Measurements from ENCODE around the gene C19orf73. TPM values are rescaled to one million over a fixed set of nuclear protein-coding genes. Genes with fewer than 3 reads are reported as not detected.

Gene C19orf73
- polyA plus RNA-seq, 3 donors, result 0.60 to 0.76 (median 0.66) TPM

GRCh38 chr19:49102303-49102702 is 16.6 kb downstream of the C19orf73 start:
- TF ChIP-seq CTCF (IDR thresholded peaks at IDR 0.05), result no peak
- Histone ChIP-seq H3K27ac (ENCODE audit: low read depth in 1 of 2, low read length in 2 of 2) (no peak overlapping the region), H3K4me2 (replicated peaks; ENCODE audit: extremely low read depth, low read length, poor library complexity, severe bottlenecking) (no peak overlapping the region), H3K9ac (ENCODE audit: insufficient read depth, low read length, poor library complexity, severe bottlenecking) (no peak overlapping the region), H2AFZ (ENCODE audit: insufficient read depth, low read depth, low read length, poor library complexity, severe bottlenecking) (no peak overlapping the region), H3K9me3 (replicated peaks in 1 of 2; ENCODE audit: control insufficient read depth in 1 of 2, insufficient read depth in 1 of 2, low read length in 2 of 2) (no peaks in the 10 kb centered on the region), H3K79me2 (ENCODE audit: insufficient read depth, low read length) (peaks cover 12% of the 10 kb centered on the region), H3K4me1 (ENCODE audit: control insufficient read depth in 1 of 2, insufficient read depth in 2 of 2, low read length in 2 of 2) (no peaks in the 10 kb centered on the region), H4K20me1 (ENCODE audit: insufficient read depth, low read length) (peaks cover 90% of the 10 kb centered on the region), H3K27me3 (ENCODE audit: control insufficient read depth in 2 of 2, insufficient read depth in 2 of 2, low read length in 2 of 2) (no peaks in the 10 kb centered on the region), H3K36me3 (replicated peaks in 1 of 2; ENCODE audit: control insufficient read depth in 1 of 2, insufficient read depth in 2 of 2, low read length in 2 of 2) (peaks cover 86 to 98% of the 10 kb centered on the region in 2 donors), H3K4me3 (replicated peaks in 1 of 3; ENCODE audit: low read depth in 2 of 3, low read length in 3 of 3) (no peak overlapping the region)
- H3K27ac Mint-ChIP-seq, result peak overlapping the region in 1 of 7 donors; percentile 55
- intact Hi-C loops (cut with micrococcal nuclease), result no loop called here
- H3K4me1 Mint-ChIP-seq, result no peaks in the 10 kb centered on the region
- no peaks in the 10 kb centered on the region for H3K27me3 Mint-ChIP-seq (ENCODE audit: low read depth in 3 of 3)
- H3K9me3 Mint-ChIP-seq, result peaks cover 0 to 1% (median 0%) of the 10 kb centered on the region in 7 donors
- no peak overlapping the region for H3K4me3 Mint-ChIP-seq
- WGBS (ENCODE audit: insufficient coverage), result 93% methylated on average over 10 of the region's 12 CpGs
- no peak for DNase-seq
- peaks cover 72 to 93% of the 10 kb centered on the region in 2 donors for H3K36me3 Mint-ChIP-seq

GRCh38 chr19:49101160-49101559 is 17.8 kb downstream of the C19orf73 start:
- Histone ChIP-seq H3K79me2 (ENCODE audit: insufficient read depth, low read length) (peaks cover 12% of the 10 kb centered on the region), H3K27ac (ENCODE audit: low read depth in 1 of 2, low read length in 2 of 2) (no peak overlapping the region)
- no peak overlapping the region for H3K4me3 Mint-ChIP-seq

More at GRCh38 chr19:49101160-49101559, 17.8 kb downstream of the C19orf73 start:
- no peak overlapping the region for H3K4me2 ChIP-seq (replicated peaks; ENCODE audit: extremely low read depth, low read length, poor library complexity, severe bottlenecking)
- Mint-ChIP-seq H3K9me3 (peaks cover 0 to 1% (median 0%) of the 10 kb centered on the region in 7 donors), H3K36me3 (peaks cover 70 to 93% of the 10 kb centered on the region in 2 donors), H3K27me3 (ENCODE audit: low read depth in 3 of 3) (no peaks in the 10 kb centered on the region), H3K4me1 (no peaks in the 10 kb centered on the region), H3K27ac (peak overlapping the region in 2 of 7 donors; percentile 10 to 38)
- no peak overlapping the region for H3K9ac ChIP-seq (ENCODE audit: insufficient read depth, low read length, poor library complexity, severe bottlenecking)
- intact Hi-C loops (cut with micrococcal nuclease), result no loop called here
- no peaks in the 10 kb centered on the region for H3K4me1 ChIP-seq (ENCODE audit: control insufficient read depth in 1 of 2, insufficient read depth in 2 of 2, low read length in 2 of 2)
- DNase-seq, result no peak
- H3K4me3 ChIP-seq (replicated peaks in 1 of 3; ENCODE audit: low read depth in 2 of 3, low read length in 3 of 3), result no peak overlapping the region
- peaks cover 85 to 98% of the 10 kb centered on the region in 2 donors for H3K36me3 ChIP-seq (replicated peaks in 1 of 2; ENCODE audit: control insufficient read depth in 1 of 2, insufficient read depth in 2 of 2, low read length in 2 of 2)
- no peak for TF ChIP-seq CTCF (IDR thresholded peaks at IDR 0.05)
- H3K27me3 ChIP-seq (ENCODE audit: control insufficient read depth in 2 of 2, insufficient read depth in 2 of 2, low read length in 2 of 2), result no peaks in the 10 kb centered on the region
- whole genome bisulfite sequencing (ENCODE audit: insufficient coverage), result 93% methylated on average over 6 of the region's 12 CpGs
- H4K20me1 ChIP-seq (ENCODE audit: insufficient read depth, low read length), result peaks cover 90% of the 10 kb centered on the region
- no peak overlapping the region for H2AFZ ChIP-seq (ENCODE audit: insufficient read depth, low read depth, low read length, poor library complexity, severe bottlenecking)
- H3K9me3 ChIP-seq (replicated peaks in 1 of 2; ENCODE audit: control insufficient read depth in 1 of 2, insufficient read depth in 1 of 2, low read length in 2 of 2), result no peaks in the 10 kb centered on the region

Measured in CD14-positive monocyte (primary cell).